KBM-7 (cell line): ENCODE measurements around the gene ZBED1.
A peak's percentile ranks its signal among the peaks of the same experiment; 100 is the strongest.
"Not testable (repeated sequence)": the region's sequence is repeated elsewhere in the genome, so short reads cannot be mapped to it uniquely, and the experiment has no call there.

Experiments used
- DNase-seq: peaks from one replicate; pipeline ENCODE4 v3.0.0-alpha.2; 2015
- in situ Hi-C: fragments of 300-500 bp; cut with MboI; formaldehyde crosslinking; loops from 2 replicates; pipeline ENCODE4 v1.14.3; 2020; ENCODE audit warnings: low sequenced_read_pairs, low pct_unique_long_range_greater_than_20kb, mixed read lengths

Gene ZBED1

DNA sequence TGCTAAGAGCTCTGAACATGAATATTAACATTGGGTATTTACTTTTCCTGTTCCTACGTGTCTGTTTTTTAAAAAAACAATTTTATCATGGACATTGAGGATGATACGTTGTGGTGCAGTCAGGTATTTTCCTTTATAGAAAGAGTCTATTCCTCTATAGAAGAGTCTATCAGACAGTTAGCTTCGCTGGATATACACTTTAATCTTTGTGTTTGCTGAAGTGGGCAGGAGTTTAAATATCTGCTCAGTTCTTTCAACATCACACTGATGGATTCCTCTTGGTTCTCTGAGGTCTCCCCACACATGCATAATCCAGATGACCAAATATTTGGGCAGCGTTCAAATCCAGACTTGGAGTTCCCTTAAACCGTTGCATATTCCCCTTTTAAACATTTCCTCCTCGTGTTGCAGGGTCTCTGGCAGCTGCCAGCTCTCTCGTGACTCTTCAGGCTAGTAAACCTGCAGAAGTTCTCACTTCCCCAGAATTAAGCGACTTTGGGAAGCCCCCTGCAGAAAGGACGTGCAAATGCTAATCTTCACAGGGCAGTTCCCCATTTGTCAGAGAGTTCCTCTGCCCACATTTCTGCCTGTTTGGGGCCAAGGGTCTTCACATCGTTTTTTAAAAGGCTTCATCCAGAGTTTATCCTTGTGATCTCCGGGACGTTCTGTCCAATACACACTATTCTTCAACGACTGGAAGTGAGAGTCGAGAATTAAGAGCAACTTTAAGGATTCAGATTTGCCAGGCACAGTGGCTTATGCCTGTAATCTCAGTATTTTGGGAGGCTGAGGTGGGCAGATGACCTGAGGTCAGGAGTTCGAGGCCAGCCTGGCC, 20.5 kb upstream of the ZBED1 start:
- in situ Hi-C loops = no loop called here
- peak; percentile 89 for DNase-seq

DNA sequence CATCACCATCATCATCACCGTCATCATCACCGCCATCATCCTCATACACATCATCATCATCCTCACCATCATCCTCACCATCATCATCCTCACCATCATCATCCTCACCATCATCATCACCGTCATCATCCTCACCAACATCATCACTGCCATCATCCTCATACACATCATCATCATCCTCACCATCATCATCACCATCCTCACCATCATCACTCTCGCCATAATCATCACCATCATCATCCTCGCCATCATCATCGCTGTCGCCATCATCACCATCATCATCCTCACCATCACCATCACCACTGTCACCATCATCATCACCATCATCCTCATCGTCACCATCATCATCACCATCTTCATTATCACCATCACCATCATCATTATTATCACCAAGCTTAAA, 19.8 kb upstream of the ZBED1 start:
- no peak for DNase-seq
- in situ Hi-C loops = no loop called here

DNA sequence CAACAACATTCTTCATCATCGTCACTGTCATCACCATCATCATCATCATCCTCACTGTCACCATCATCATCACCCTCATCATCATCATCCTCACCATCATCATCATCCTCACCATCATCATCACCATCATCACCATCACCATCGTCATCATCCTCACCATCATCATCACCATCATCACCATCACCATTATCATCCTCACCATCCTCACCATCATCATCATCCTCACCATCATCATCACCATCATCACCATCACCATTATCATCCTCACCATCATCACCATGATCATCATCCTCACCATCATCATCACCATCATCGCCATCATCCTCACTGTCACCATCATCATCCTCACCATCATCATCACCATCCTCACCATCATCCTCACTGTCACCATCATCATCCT, 18.9 kb upstream of the ZBED1 start:
- DNase-seq, in situ Hi-C loops: not testable (repeated sequence)

DNA sequence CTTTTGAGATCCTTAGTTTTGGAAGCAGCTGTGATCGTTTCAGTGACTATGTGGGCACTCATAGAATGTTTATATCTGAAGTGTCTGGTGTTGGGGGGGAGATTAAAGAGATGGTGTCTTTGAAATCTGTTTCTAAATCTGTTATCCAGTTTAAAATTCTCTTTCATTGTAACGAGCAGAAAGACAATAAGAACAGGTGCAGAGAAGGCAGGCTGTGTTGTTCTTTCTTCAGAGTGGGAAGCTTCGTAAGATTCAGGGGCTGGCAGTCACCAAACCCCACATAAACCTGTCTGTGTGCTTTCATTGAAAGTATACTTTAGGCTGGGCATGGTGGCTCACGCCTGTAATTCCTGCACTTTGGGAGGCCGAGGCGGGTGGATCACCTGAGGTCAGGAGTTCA, 16.3 kb upstream of the ZBED1 start:
- no peak for DNase-seq
- in situ Hi-C loops = no loop called here

DNA sequence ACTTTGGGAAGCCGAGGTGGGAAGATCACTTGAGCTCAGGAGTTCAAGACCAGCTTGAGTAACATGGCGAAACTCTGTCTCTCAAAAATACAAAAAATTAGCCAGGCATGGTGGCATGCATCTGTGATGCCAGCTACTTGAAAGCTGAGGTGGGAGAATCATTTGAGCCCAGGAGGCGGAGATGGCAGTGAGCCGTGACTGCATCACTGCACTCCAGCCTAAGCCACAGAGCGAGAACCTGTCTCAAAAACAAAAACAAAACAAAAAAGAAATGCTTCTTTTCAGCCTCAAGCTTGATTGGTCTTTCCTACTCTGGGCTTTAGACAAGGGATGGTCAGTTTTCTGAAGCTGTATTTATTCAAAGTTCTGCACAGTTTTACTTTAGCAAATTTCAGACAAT, 15.8 kb upstream of the ZBED1 start:
- in situ Hi-C loops = no loop called here
- no peak for DNase-seq

DNA sequence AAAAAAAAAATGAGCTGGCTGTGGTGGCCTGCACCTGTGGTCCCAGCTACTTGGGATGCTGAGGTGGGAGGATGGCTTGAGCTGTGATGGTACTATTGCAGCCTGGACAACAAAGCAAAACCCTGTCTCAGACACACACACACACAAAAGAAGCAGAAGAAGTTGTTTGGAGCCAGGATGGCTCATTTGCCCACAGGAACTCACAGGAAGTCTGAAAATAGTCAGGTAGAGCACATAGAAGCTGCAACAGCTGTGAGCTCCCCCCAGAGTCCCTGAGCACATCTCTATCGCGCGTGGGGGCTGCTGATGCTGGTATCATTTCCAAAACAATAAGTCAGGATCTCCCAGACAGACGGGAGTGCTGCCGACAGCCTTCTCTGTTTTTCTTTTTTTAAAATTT, 13.4 kb upstream of the ZBED1 start:
- in situ Hi-C loops = no loop called here
- DNase-seq = no peak

DNA sequence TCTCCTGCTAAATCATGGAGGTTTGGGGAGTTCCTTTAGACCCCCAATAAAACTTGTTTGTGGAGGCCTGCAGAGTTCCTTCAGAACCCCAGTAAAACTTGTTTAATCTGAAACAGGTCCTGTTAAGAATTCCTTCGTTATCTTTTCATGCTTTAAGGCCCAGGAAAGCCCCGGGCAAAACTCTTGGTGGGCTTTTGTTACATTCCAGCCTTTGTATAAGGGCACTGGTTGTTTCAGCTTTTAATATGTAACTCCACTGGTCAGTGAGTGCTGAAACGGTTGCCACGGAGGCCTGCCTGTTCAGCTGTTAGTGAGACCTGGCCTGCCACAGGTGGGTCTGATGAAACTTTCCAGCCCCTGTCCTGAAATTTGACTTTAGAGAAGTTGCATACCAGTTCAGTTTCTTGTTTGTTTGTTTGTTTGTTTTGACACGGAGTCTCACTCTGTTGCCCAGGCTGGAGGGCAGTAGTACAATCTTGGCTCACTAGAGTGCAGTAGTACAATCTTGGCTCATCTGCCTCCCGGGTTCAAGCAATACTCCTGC, 12.4 kb upstream of the ZBED1 start:
- in situ Hi-C loops = no loop called here
- no peak for DNase-seq

DNA sequence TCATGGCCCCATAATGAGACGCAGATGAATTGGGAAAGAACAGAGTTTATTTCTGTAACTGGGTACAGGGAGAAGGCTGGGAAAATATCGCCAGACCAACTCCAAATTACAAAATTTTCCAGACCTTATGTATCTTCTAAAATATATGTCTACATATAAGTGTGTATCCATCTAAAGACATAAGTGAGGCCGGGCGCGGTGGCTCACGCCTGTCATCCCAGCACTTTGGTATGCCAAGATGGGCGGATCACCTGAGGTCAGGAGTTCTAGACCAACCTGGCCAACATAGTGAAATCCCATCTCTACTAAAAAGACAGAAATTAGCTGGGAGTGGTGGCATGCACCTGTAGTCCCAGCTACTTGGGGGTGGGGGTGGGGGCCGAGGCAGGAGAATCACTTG, 11.7 kb upstream of the ZBED1 start:
- DNase-seq = no peak
- in situ Hi-C loops = no loop called here

DNA sequence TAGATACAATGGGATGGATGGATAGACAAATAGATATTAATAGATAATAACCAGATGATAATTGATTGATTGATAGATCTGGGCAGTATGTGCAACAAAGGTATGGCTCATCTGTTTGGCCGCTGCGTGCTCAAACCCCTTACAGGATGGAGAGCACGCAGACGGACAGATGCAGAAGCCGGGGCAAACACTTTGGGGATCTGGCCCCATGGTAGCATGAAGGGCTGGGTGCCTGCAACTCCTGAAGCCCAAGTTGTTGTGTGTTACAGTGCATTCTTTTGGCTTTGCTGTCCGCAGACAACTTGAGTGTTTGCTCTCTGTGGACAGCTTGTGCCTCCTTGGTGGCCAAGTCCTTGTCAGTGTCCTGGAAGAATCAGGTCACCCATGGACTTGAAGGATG, 10.6 kb upstream of the ZBED1 start:
- DNase-seq = no peak
- in situ Hi-C loops = no loop called here

DNA sequence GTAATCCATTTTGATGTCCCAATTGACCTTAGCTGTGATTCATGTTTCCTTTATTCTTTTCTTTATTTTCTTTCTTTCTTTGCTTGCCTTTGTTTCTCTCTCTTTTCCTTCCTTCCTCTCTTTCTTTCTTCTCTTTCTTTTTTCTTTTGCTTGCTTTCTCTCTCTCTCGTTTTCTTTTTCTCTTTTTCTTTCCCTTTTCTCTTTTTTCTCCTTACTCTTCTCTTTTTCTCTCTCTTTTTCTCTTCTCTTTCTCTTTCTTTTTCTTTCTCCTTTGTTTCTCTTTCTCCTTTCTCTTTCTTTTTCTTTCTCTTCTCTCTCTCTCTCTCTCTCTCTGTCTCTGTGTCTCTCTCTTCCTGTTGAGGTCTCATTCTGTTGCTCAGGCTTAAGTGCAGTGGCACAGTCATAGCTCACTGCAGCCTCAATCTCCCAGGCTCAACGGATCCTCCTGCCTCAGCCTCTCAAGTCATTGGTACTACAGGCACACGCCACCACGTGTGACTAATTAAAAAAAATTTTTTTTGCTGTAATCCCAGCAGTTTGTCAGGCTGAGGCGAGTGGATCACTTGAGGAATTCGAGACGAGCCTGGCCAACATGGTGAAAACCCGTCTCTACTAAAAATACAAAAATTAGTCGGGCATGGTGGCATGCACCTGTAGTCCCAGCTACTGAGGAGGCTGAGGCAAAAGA, 8.0 kb upstream of the ZBED1 start:
- in situ Hi-C loops = no loop called here
- no peak for DNase-seq

DNA sequence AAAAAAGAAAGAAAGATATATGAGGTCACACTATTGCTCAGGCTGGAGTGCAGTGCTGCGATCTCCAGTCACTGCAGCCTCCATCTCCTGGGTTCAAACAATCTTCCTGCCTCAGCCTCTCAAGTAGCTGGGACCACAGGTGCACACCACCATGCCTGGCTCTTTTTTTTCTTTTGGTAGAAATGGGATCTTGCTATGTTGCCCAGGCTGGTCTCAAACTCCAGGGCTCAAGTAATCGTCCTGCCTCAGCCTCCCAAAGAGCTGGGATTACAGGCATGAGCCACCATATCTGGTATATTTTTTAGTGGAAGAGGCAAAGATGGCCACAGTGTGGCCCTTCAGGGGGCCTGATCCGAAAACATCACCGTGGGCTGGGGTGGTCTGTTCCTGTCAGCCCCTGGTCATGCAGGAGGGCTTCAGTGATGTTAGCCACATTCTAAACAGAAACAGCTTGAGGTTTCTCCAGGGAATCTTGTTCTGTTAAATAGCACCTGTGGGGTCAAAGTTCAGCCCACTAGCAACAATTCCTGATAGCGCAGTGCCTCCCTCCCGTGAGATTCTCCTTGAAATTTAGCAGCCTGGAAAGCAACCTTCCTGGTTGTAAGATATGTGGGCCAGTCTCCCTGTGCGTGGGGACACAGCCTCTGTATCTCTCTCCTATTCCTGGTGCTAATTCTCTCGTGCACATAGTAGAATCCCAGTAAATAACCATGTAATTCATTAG, 7.3 kb upstream of the ZBED1 start:
- no peak for DNase-seq
- in situ Hi-C loops = no loop called here

DNA sequence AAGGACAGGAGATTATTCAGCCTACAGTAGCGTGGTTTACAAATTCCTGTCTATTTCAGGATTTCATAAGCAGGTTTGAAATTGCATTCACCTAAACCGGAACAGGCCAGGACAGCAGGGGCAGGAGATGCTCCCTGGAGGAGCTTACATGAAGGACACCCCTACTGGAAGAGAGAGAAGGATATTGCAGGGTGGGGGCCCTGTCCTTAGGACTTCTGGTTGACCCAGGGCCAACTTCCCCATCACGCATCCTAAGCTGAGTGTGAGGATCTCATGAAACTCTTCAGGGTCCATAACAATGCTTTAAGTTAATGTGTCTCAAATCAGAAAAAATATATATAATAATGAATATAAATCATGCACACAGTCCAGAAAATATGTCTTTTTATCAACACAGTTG, 6.4 kb upstream of the ZBED1 start:
- in situ Hi-C loops = no loop called here
- no peak for DNase-seq

DNA sequence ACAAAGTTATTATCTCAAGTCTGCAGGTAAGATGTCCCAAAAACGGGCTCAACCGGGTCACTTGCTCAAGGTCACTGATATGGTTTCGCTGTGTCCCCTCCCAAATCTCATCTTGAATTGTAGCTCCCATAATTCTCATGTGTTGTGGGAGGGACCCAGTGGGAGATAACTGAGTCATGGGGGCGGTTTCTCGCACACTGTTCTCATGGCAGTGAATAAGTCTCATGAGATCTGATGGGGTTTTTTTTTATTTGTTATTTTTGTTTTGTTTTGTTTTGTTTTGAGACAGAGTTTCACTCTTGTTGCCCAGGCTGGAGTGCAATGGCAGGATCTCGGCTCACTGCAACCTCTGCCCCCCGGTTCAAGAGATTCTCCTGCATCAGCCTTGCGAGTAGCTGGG, 4.6 kb upstream of the ZBED1 start:
- in situ Hi-C loops, DNase-seq: not testable (repeated sequence)

DNA sequence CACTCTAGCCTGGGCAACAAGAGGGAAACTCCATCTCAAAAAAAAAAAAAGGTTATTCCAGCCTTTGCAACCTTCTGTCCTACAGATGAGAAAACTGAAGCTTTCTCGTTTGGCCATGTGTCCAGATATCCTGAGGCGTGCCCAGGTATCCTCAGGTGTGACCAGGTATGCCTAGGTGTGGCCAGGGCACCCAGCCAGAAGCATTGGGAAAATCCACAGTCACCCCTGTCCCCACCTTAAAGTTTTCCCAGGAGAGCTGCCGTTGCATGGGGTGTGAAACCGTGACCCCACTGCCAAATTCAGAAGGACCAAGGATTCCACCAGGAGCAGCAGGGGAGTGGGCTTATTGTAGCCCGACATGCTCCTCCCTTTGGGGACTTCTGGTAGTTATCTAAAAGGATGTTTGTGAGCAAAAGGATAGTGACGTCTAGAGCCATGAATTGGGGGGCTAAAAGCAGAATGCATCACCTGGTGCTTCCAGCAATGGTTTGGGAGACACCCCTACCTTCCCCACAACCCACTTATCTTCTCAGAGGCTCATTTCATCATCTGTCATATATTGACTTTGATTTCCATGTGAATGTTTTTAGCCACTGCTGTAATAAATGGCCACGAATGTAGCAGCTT, 4.0 kb upstream of the ZBED1 start:
- DNase-seq = no peak
- in situ Hi-C loops = no loop called here

DNA sequence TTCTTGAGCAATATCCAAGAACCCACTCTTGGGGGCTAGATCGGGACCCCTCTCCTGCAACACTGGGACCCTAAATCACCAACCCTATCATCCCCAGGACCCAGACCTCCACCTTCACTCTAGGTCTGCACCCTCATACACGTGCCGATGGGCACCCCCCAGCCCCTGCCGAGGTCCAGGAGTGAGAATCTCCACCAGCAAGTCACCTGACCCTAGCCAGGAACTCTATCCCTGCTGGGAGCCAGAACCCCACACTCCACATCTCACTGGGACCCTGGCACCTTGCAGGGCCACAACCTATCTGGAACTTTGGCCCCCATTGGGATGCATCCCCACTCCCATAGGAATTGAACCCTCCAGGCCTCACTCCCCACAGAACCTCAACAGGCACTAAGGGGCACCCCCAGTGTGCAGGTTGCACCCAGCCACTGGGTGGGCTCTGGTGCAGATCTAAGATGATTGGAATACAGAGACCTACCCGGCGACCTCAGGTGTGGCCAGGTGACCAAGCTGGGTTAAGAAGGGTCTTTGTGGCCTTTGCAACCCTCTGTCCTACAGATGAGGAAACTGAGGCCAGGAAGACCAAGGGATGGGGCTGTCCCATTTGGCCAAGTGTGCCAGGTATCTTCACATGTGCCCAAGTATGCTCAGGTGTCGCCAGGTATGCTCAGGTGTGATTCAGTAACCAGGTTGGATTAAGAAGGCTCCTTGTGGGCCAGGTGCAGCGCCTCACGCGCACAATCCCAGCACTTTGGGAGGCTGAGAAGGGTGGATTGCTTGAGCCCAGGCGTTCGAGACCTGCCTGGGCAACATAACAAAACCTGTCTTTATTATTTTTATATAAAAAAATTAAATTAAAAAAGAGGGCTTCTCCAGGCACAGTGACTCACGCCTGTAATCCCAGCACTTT, 3.1 kb upstream of the ZBED1 start:
- no peak for DNase-seq
- in situ Hi-C loops = no loop called here

DNA sequence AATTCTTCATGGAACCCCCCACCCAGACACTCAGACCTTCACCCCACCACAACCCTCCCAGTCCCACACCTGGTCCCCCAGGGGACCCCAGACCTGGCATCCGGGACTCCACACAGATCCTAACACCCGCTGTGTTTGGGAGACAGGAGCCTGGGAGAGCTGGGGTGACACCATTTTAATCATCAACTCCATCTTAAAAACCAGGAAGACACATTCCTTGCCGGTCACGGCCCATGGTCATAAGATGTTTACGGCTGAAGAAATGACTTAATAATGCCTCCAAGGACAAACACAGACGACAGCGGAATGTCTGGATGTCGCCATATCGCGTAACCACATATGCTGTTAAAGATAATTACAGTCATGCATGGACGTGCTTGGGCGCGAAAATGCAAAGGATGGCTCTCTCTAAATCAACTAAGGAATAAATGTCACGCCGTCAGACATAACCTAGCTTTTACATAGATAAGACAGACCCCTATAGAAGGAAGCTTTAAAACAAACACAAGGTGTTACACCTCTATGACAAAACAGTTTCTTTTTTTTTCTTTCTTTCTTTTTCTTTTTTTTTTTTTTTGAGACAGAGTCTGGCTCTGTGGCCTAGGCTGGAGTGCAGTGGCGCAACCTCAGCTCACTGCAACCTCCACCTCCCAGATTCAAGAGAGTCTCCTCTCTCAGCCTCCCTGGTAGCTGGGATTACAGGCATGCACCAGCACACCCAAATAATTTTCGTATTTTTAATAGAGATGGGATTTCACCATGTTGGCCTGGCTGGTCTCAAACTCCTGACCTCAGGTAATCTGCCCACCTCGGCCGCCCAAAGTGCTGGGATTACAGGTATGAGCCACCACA, 2.1 kb upstream of the ZBED1 start:
- in situ Hi-C loops = no loop called here
- DNase-seq = peak; percentile 46

DNA sequence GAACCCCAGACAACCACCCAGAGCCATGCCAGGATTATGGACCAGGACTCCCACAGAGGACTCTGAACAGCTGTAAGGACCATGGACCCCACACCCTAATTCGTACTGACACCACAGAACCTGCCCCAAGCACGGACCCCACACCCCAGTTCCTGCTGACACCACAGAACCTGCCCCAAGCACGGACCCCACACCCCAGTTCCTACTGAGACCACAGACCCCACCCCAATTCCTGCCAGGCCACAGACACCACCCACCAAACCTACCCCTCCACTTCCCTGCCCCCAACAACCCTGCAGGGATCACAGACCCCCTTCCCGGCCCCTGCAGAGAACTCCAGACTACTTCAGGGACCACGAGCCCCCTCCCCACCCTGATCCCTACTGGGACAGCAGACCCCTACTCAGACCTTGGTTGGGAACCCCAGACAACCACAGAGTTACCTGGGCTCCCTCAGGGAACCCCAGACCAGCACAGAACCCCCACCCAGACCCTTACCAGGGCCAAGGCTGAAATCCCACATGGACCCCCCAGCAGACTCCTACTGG, 1.4 kb upstream of the ZBED1 start:
- in situ Hi-C loops = no loop called here
- no peak for DNase-seq
